Hematopoietic multipotent progenitor cell (in vitro differentiated cells): ENCODE results near the gene MPC1. TPM values are rescaled to one million over a fixed set of nuclear protein-coding genes. Genes with fewer than 3 reads are reported as not detected.
"Not testable (repeated sequence)": the region's sequence is repeated elsewhere in the genome, so short reads cannot be mapped to it uniquely, and the experiment has no call there.

Experiments used
- DNase-seq, 3 donors: peaks; one replicate each; pipeline ENCODE4 v3.0.0-alpha.2; 2011 to 2015; ENCODE audit warnings: low read depth in 2 of 3, low spot score in 2 of 3
- total RNA-seq: library from RNA; depleted of rRNA; stranded (reverse); fragments of >200 nt; gene quantifications from one replicate; pipeline ENCODE4 v1.2.3, GENCODE V29; 2012

MPC1 gene
- total RNA-seq, 1 donor = 14.3 TPM

GRCh38 chr6:166408936-166409755 lies 26.4 kb upstream of the MPC1 start:
- peak in 2 of 3 donors; percentile 26 to 53 for DNase-seq

GRCh38 chr6:166406197-166406596 lies 23.5 kb upstream of the MPC1 start:
- no peak for DNase-seq

GRCh38 chr6:166405386-166405785 lies 22.6 kb upstream of the MPC1 start:
- DNase-seq = no peak

DNA sequence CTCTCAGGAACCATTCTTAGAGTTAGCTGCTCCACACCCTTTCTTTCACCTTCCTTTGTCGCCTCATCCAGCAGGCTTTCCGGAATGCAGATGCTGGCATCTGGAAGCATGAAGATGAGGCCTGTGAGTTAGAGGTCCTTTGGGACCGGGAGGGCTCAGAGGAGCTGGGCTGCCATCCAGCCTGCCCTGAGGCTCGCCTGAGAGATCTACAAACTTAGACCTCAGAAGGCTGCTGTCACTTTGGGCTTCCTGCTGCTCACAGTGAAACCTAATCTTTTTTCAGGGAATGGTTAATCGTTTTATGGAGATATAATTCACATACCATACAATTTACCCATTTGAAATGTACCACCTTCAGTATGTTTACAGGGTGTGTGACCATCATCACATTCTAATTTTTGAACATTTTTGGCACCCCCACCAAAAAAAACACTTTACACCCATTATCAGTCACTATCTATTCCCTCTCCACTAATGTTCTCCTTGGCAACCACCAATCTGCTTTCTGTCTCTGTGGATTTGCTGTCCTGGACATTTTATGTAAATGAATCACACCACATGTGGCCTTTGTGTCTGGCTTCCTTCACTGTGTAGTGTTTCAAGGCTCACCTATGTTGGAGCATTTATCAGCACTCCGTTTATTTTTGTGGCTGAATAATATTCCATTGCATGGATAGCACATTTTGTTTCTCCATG lies 20.0 kb upstream of the MPC1 start:
- no peak for DNase-seq

GRCh38 chr6:166400649-166401250 lies 18.0 kb upstream of the MPC1 start:
- peak in 2 of 3 donors; percentile 64 to 72 for DNase-seq

DNA sequence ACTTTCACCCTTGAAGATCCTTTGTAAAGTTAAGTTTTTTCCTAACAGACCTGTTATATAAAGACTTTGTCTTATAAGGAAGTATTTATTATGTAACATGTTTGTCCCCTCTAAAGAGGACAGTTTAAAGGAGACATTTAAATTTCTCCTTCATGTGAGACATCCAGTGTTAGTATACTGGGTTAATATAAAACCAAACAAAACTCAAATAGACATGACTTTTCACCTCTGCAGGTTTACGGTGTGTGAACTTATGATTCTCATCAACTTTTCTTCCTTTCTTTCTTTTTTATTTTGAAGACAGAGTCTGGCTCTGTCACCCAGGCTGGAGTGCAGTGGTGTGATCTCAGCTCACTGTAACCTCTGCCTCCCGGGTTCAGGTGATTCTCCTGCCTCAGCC lies 17.4 kb upstream of the MPC1 start:
- DNase-seq = no peak

GRCh38 chr6:166398348-166398747 lies 15.6 kb upstream of the MPC1 start:
- DNase-seq = no peak

- no peak for DNase-seq
Observed at GRCh38 chr6:166397849-166398248, 15.1 kb upstream of the MPC1 start.

DNA sequence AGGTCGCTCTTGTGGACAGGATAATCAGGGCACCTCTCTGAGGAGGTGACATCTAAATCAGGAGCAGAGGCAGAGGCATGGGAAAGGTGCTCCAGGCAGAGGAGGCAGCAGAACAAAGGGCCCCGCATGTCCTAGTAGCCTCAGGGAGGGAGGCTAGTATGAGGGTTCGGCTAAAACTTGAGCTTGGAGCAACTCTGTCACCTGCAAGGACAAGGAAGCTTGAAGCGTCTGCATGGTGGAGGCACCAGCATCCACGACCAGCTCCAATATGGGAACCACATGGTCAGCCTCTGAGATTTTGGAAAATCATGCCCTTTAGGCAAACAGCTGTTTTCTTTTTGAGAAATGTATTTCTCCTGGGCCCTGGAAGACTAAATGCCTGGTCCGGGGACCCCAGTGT lies 13.0 kb upstream of the MPC1 start:
- no peak for DNase-seq

GRCh38 chr6:166395351-166395750 lies 12.6 kb upstream of the MPC1 start:
- no peak for DNase-seq

GRCh38 chr6:166394036-166394892 lies 11.5 kb upstream of the MPC1 start:
- DNase-seq = no peak

DNA sequence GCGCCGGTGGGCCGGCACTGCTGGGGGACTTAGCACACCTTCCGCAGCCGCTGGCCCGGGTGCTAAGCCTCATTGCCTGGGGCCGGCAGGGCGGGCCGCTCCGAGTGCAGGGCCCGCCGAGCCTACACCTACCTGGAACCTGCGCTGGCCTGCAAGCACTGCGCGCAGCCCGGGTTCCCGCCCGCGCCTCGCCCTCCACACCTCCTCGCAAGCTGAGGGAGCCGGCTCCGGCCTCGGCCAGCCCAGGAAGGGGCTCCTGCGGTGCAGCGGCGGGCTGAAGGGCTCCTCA lies 10.7 kb upstream of the MPC1 start:
- no peak for DNase-seq

DNA sequence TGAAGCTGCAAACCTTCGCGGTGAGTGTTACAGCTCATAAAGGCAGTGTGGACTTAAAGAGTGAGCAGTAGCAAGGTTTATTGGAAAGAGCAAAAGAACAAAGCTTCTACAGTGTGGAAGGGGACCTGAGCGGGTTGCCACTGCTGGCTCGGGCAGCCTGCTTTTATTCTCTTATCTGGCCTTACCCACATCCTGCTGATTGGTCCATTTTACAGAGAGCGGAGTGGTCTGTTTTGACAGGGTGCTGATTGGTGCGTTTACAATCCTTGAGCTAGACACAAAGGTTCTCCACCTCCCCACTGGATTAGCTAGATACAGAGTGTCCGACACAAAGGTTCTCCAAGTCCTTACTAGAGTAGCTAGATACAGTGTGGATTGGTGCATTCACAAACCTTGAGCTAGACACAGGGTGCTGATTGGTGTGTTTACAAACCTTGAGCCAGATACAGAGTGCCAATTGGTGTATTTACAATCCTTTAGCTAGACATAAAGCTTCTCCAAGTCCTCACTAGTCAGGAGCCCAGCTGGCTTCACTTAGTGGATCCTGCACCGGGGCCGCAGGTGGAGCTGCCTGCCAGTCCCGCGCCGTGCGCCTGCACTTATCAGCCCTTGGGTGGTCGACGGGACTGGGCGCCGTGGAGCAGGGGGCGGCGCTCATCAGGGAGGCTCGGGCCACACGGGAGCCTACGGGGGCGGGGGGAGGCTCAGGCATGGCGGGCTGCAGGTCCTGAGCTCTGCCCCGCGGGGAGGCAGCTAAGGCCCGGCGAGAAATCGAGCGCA lies 10.2 kb upstream of the MPC1 start:
- not testable (repeated sequence) for DNase-seq

DNA sequence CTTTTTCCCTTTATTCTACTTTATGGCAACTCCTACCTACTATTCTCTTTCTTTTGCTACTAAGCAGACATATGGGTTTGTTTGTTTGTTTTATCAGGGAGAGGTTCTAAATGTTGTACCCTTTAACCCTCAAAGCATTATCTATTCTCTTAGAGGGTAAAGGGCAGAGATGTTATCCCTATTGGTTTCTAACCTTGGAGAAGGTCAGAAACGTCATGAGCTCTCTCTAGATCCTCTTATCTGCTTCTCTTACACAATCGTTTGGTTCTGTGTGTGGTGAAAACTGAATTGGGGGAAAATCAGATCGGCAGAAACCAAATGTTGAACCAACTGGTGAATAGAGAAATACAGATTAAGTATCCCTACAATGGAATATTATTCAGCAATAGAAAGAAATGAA lies 6.4 kb upstream of the MPC1 start:
- DNase-seq = no peak

DNA sequence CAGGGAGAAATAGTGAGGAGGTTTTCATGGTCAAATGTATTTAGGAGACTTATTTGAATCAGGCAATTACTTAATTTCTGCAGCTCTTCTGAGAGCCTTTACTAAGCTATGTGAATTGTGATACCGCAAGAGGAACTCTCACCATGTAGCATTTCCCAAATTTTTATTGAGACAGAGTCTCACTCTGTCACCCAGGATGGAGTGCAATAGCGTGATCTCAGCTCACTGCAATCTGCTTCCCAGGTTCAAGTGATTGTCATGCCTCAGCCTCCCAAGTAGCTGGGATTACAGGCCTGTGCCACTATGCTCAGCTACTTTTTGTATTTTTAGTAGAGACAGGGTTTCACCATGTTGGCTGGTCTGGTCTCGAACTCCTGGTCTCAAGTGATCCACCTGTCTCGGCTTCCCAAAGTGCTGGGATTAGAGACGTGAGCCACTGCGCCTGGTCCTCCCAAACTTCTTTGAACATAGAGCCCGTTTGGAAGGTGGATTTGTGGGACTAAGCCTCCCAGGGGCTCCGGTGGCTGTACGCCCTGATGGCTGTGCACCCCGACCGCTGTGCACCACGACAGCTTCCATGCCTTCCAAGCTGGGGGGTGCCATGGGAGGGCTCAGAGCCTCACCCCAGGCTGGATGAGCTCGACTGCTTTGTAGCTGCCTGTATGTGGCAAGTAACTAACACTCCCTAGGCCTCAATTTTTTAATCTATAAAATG lies 5.7 kb upstream of the MPC1 start:
- no peak for DNase-seq

DNA sequence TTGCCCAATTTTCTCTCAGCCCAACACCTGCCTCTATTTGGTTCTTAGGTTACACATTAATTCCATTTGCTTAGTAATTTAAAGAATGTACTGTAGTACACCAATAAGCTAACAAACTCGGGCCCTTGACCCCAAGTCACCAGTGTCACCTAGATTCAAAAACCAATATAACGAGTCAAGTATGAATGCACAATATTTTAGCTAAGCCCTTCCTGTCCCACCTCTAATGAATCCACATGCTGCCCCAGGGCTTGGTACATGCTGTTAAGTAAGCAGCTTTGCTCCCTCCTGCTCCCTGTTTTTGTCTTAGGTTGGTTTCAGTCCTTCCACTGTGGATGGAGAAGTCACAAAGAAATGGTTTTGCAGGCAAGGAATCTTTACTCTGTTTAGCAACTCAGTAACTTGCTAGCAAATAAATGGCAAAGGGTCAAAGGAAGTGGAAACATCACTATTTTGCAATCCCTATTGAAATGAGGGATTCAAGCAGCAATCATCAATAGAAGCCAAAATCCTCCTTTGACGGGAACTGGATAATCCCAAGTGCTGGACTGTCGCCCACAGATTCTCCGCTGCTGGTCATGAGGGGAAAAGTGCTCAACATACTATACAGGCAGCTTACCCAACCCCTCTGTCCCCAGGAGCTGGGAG lies 5.0 kb upstream of the MPC1 start:
- DNase-seq = no peak

DNA sequence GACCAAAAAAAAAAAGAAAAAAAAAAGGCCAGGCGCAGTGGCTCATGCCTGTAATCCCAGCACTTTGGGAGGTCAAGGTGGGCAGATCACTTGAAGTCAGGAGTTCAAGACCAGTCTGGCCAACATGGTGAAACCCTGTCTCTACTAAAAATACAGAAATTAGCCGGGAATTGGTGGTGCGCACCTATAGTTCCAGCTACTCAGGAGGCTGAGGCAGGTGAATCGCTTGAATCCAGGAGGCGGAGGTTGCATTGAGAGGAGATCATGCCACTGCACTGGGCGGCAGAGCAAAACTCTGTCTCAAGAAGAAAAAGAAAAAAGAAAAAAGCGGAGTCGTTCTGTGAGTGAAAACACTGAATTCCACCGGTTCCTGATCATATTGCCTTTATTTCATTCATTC lies 4.4 kb upstream of the MPC1 start:
- DNase-seq = not testable (repeated sequence)

- DNase-seq = no peak
Observed at GRCh38 chr6:166386111-166386510, 3.4 kb upstream of the MPC1 start.

- DNase-seq = not testable (repeated sequence)
Observed at GRCh38 chr6:166383802-166384363, 1.1 kb upstream of the MPC1 start.
